Dendritic cell treated with granulocyte-macrophage colony-stimulating factor and Interleukin-4, amounts not matched to agents 40 ng/mL and 50 ng/mL, for 4 days (primary cell): ENCODE measurements around the gene NOL4.
"Not testable (repeated sequence)": the region's sequence is repeated elsewhere in the genome, so short reads cannot be mapped to it uniquely, and the experiment has no call there.

Source experiments
- H3K27ac Mint-ChIP-seq: one replicate; pipeline ENCODE4 v1.8.0; 2022; ENCODE audit warnings: mild to moderate bottlenecking, mixed read lengths
- H3K27me3 Mint-ChIP-seq: one replicate; pipeline ENCODE4 v1.8.0; 2022; ENCODE audit warnings: mild to moderate bottlenecking, mixed read lengths
- H3K36me3 Mint-ChIP-seq: one replicate; pipeline ENCODE4 v1.8.0; 2022; ENCODE audit warnings: low read depth, mixed read lengths
- H3K4me1 Mint-ChIP-seq: one replicate; pipeline ENCODE4 v1.8.0; 2022; ENCODE audit warnings: low read depth, mixed read lengths
- H3K4me3 Mint-ChIP-seq: one replicate; pipeline ENCODE4 v1.8.0; 2022; ENCODE audit warnings: mild to moderate bottlenecking, moderate library complexity, mixed read lengths
- H3K9me3 Mint-ChIP-seq: one replicate; pipeline ENCODE4 v1.8.0; 2022; ENCODE audit warnings: mixed read lengths
- intact Hi-C: fragments of 100-400 bp; cut with micrococcal nuclease; formaldehyde crosslinking; loops from one replicate; pipeline ENCODE4 v1.15.0; 2022

NOL4 gene

DNA sequence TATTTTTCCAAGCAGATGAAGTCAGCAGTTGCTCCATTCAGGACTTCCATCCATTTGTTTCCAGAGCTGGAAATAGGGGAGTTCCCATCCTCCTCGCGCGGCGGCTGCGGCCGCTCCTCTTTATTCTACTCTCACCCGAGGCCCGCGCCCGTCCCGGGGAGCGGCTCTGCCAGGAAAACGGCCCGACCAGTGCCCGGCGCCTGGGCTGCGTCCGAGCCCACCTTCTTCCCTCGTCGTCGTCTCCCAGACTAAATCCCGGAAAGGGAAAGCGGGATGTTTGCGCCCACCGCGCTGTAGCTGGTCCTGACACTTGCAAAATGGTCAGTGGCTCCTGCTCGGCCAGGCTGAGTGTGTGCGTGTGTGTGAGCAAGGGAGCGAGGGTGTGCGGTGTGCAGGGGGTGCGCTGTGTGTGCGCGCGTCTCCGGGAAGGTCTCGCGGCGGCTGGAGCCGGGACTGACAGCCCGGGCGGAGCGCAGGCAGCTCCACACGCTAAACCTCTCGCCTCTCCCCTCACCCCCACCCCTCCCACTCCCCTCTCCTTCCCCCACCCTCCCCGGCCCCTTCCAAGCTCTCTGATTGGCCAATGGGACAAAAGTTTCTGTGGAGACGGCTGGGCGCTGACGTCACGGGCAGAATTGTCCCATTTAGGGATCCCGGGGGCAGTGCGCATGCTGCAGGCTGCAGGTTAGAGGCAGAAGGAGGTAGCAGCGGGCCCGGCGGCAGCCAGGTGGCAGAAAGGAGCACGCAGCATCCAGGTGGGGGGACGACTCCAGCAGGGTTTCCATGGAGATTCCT lies at the start of gene NOL4:
NOL4 (minus strand) TSS at position 491 of the 795 bp plus-strand sequence. CDS start 1,660 bp downstream, outside the sequence.
- intact Hi-C loops = no loop called here
- H3K27me3 Mint-ChIP-seq = peaks cover 54% of the 10 kb centered on the region
- H3K36me3 Mint-ChIP-seq = no peaks in the 10 kb centered on the region
- no peak within 1 kb of the TSS for H3K27ac Mint-ChIP-seq
- no peaks in the 10 kb centered on the region for H3K9me3 Mint-ChIP-seq
- peaks cover 6% of the 10 kb centered on the region for H3K4me1 Mint-ChIP-seq
- H3K4me3 Mint-ChIP-seq = no peak within 1 kb of the TSS

GRCh38 chr18:34266029-34266428 lies 41.3 kb upstream of the NOL4 start:
- H3K27me3 Mint-ChIP-seq, H3K36me3 Mint-ChIP-seq, H3K4me3 Mint-ChIP-seq, H3K27ac Mint-ChIP-seq, H3K4me1 Mint-ChIP-seq, intact Hi-C loops: not testable (repeated sequence)
- peaks cover 36% of the 10 kb centered on the region for H3K9me3 Mint-ChIP-seq

DNA sequence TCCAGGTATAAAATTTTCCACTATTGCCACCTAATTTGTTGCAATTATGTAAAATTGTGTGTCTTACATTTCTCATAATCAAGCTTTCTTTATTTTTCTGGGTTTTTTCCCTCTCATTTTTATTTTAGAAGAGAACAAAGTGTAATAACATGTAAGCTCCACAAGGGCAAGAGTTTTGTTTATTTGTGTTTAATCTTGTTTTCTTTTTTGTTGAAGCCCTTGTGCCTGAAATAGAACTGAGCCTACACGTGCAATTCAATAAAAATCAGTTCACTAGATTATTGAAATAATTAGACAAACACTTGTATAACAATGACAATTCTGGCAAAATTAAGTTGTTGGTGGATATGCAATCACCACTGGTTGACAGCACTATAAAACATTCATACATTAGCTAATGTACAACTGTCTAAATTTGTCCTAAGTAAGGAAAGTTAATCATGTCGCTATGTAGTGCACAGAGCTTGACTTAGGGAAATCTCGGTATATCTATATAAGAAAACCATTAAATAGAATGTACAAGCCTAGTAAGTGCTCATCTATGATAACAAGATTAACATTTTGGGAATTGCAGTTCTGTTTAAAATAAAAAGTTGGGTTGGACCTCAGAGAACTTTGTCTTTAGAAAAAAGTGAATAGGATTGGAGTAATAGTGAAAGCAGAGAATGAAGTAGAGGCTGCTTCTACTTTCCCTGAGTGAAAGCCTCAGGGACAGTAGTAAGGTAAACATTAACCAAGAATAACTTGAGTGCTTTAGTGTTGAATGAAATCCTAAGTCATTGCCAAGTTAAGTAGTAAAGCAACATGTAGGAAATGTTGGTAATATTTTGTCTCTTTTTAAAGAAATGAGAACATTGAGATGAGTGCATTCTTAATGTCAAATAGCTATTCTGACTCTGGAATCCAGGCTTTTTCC lies 37.4 kb upstream of the NOL4 start:
- no peaks in the 10 kb centered on the region for H3K36me3 Mint-ChIP-seq
- no peaks in the 10 kb centered on the region for H3K27me3 Mint-ChIP-seq
- H3K9me3 Mint-ChIP-seq = peaks cover 29% of the 10 kb centered on the region
- H3K4me1 Mint-ChIP-seq = no peaks in the 10 kb centered on the region
- intact Hi-C loops = no loop called here
- no peak overlapping the region for H3K27ac Mint-ChIP-seq
- no peak overlapping the region for H3K4me3 Mint-ChIP-seq

GRCh38 chr18:34258176-34258575 lies 33.5 kb upstream of the NOL4 start:
- no peak overlapping the region for H3K4me3 Mint-ChIP-seq
- H3K4me1 Mint-ChIP-seq = no peaks in the 10 kb centered on the region
- no peaks in the 10 kb centered on the region for H3K36me3 Mint-ChIP-seq

GRCh38 chr18:34251919-34252318 lies 27.2 kb upstream of the NOL4 start:
- H3K36me3 Mint-ChIP-seq = no peaks in the 10 kb centered on the region
- peaks cover 40% of the 10 kb centered on the region for H3K9me3 Mint-ChIP-seq
- no peak overlapping the region for H3K27ac Mint-ChIP-seq
- no peaks in the 10 kb centered on the region for H3K4me1 Mint-ChIP-seq
- intact Hi-C loops = no loop called here
- H3K4me3 Mint-ChIP-seq = no peak overlapping the region
- H3K27me3 Mint-ChIP-seq = no peaks in the 10 kb centered on the region

More at GRCh38 chr18:34258176-34258575, 33.5 kb upstream of the NOL4 start:
- no peaks in the 10 kb centered on the region for H3K27me3 Mint-ChIP-seq
- H3K27ac Mint-ChIP-seq = no peak overlapping the region
- H3K9me3 Mint-ChIP-seq = peaks cover 8% of the 10 kb centered on the region
- intact Hi-C loops = no loop called here

DNA sequence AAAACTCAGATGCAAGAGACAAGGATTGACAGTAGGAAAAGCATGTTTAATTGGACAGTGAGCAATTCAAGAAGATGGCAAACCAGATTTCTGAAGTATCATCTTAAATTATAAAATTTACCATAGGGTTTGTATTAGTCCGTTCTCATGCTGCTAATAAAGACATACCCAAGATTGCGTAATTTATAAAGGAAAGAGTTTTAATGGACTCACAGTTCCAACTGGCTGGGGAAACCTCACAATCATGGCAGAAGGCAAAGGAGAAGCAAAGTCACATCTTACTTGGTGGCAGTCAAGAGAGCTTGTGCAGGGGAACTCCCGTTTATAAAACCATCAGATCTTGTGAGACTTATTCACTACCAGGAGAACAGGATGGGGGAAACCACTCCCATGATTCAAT lies 24.0 kb upstream of the NOL4 start:
- peaks cover 50% of the 10 kb centered on the region for H3K9me3 Mint-ChIP-seq
- no peaks in the 10 kb centered on the region for H3K4me1 Mint-ChIP-seq
- H3K36me3 Mint-ChIP-seq = no peaks in the 10 kb centered on the region

DNA sequence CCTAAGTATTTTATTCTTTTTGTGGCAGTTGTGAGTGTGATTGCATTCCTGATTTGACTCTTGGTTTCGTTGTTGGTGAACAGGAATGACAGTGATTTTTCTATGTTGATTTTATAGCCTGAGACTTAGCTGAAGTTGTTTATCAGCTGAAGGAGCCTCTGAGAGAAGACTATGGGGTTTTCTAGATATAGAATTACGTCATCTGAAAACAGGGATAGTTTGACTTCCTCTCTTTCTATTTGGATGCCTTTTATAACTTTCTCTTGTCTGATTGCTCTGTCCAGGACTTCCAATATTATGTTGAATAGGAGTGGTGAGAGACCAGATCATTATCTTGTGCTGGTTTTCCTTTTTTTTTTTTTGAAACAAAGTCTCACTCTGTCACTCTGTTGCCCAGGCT lies 18.0 kb upstream of the NOL4 start:
- Mint-ChIP-seq H3K9me3 (peaks cover 26% of the 10 kb centered on the region), H3K27me3 (no peaks in the 10 kb centered on the region)

More for the DNA sequence above, 24.0 kb upstream of the NOL4 start:
- intact Hi-C loops = no loop called here
- H3K27me3 Mint-ChIP-seq = no peaks in the 10 kb centered on the region
- H3K27ac Mint-ChIP-seq = no peak overlapping the region
- no peak overlapping the region for H3K4me3 Mint-ChIP-seq

DNA sequence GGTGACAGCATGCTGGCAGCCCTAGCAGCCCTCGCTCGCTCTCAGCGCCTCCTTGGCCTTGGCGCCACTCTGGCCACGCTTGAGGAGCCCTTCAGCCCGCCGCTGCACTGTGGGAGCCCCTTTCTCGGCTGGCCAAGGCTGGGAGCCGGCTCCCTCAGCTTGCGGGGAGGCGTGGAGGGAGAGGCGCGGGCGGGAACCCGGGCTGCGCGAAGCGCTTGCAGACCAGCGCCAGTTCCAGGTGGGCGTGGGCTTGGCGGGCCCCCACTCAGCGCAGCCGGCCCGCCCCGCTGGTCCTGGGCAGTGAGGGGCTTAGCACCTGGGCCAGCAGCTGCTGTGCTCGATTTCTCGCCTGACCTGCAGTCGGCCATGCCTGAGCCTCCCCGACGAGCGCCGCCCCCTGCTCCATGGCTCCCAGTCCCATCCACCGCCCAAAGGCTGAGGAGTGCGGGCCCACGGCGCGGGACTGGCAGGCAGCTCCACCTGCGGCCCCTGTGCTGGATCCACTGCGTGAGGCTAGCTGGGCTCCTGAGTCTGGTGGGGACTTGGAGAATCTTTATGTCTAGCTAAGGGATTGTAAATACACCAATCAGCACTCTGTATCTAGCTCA lies 9.2 kb upstream of the NOL4 start:
- H3K27ac Mint-ChIP-seq, intact Hi-C loops, H3K9me3 Mint-ChIP-seq, H3K4me1 Mint-ChIP-seq, H3K4me3 Mint-ChIP-seq, H3K27me3 Mint-ChIP-seq, H3K36me3 Mint-ChIP-seq: not testable (repeated sequence)

More for the DNA sequence above, 18.0 kb upstream of the NOL4 start:
- no peaks in the 10 kb centered on the region for H3K4me1 Mint-ChIP-seq
- intact Hi-C loops = no loop called here
- H3K4me3 Mint-ChIP-seq = no peak overlapping the region
- no peaks in the 10 kb centered on the region for H3K36me3 Mint-ChIP-seq
- no peak overlapping the region for H3K27ac Mint-ChIP-seq

GRCh38 chr18:34225218-34225553 lies 473 bp upstream of the NOL4 start:
- H3K36me3 Mint-ChIP-seq = no peaks in the 10 kb centered on the region
- intact Hi-C loops = no loop called here
- no peak overlapping the region for H3K4me3 Mint-ChIP-seq
- H3K27ac Mint-ChIP-seq = no peak overlapping the region
- peaks cover 6% of the 10 kb centered on the region for H3K4me1 Mint-ChIP-seq
- no peaks in the 10 kb centered on the region for H3K9me3 Mint-ChIP-seq
- peaks cover 48% of the 10 kb centered on the region for H3K27me3 Mint-ChIP-seq

DNA sequence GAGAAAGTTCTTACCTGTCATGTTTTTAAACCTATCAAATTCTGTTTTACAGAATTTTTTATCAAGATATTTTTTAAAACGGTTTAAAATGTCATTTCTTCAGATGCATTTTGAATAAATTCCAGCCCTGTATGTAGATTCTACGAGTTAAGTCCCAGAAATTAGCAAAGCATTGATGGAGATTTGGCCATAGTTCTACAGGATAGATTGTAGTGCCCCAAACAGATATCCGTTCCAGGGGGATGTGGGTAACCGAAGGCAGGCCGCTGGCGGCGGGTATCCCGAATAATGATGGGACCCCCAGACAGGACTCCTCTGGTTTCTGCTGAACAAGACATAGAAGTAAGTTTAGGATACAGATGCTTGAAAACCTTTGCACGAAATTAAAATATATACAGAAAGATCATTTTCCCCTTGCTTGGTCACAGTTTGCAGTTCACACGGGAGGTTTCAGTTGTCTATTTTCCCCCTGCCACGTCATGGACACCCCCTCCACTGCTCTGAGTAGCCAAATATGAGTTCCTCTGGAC lies 755 bp downstream of the NOL4 start:
- no peak overlapping the region for H3K4me3 Mint-ChIP-seq
- no peak overlapping the region for H3K27ac Mint-ChIP-seq
- no peaks in the 10 kb centered on the region for H3K36me3 Mint-ChIP-seq
- peaks cover 6% of the 10 kb centered on the region for H3K4me1 Mint-ChIP-seq
- intact Hi-C loops = no loop called here
- no peaks in the 10 kb centered on the region for H3K9me3 Mint-ChIP-seq
- H3K27me3 Mint-ChIP-seq = peaks cover 54% of the 10 kb centered on the region

DNA sequence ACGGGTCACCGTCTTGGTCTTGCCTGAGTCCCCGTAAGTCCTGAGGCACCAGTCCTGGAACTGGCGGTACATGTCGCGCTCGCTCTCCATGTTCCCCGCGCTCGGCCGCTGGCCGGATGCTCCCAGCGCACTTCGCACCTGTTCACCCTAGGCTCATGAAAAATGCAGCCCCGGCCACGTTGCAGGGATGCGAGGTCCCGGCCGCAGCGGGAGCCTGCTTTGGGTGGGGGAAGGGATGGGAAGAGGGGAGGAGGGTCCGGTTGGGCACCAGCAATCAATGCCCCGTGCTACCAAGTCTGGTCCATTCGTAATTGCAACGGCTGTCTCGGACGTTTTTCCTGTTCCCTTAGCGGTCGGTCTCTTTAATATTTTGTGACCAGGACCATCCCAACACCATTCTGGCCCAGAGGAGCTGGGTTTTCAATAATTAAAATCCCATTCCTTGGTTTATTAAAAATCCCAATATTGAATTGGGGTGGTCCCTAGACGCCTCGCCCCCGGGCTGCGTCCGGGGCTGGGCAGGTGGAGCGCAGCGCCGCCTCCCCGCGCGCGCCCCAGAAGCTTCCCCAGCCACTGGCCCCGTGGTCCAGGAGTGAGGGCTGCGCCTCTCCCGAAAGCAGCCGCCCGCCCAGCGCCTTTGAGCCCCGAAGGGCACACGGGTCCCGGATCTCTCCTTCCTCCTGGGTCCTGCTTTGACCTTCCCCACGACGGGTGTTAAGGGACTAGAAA lies 1.4 kb downstream of the NOL4 start:
- Mint-ChIP-seq H3K27ac (no peak overlapping the region), H3K9me3 (no peaks in the 10 kb centered on the region), H3K4me3 (no peak overlapping the region), H3K36me3 (no peaks in the 10 kb centered on the region), H3K4me1 (peaks cover 6% of the 10 kb centered on the region), H3K27me3 (peaks cover 54% of the 10 kb centered on the region)
- intact Hi-C loops = no loop called here

GRCh38 chr18:34222307-34223163 lies 2.2 kb downstream of the NOL4 start:
- Mint-ChIP-seq H3K27ac (no peak overlapping the region), H3K27me3 (peaks cover 54% of the 10 kb centered on the region), H3K36me3 (no peaks in the 10 kb centered on the region), H3K9me3 (no peaks in the 10 kb centered on the region), H3K4me1 (peaks cover 6% of the 10 kb centered on the region), H3K4me3 (no peak overlapping the region)
- intact Hi-C loops = no loop called here

- no peak overlapping the region for H3K4me3 Mint-ChIP-seq
- H3K9me3 Mint-ChIP-seq = no peaks in the 10 kb centered on the region
- H3K27me3 Mint-ChIP-seq = peaks cover 52% of the 10 kb centered on the region
- intact Hi-C loops = no loop called here
- H3K4me1 Mint-ChIP-seq = peaks cover 6% of the 10 kb centered on the region
- no peak overlapping the region for H3K27ac Mint-ChIP-seq
- H3K36me3 Mint-ChIP-seq = no peaks in the 10 kb centered on the region
Observed at GRCh38 chr18:34221971-34222306, 2.8 kb downstream of the NOL4 start.
